AG08395 (cell line): Measurements from ENCODE around the gene RNF182.
"Not testable (repeated sequence)": the region's sequence is repeated elsewhere in the genome, so short reads cannot be mapped to it uniquely, and the experiment has no call there.

ENCODE experiments used
- DNase-seq: peaks from one replicate; pipeline ENCODE4 v3.0.0; 2012; ENCODE audit warnings: mixed read lengths, low spot score

Gene RNF182, protein sequence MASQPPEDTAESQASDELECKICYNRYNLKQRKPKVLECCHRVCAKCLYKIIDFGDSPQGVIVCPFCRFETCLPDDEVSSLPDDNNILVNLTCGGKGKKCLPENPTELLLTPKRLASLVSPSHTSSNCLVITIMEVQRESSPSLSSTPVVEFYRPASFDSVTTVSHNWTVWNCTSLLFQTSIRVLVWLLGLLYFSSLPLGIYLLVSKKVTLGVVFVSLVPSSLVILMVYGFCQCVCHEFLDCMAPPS

GRCh38 chr6:13924949-13925881, at the start of gene RNF182:
Gene RNF182, plus strand, starts transcription at chr6:13924952. Its CDS starts 52,168 bp downstream, at chr6:13977120.
- peak; percentile 81 for DNase-seq

- no peak for DNase-seq
Observed at GRCh38 chr6:13877051-13877450, 47.7 kb upstream of the RNF182 start.

- not testable (repeated sequence) for DNase-seq
Observed at GRCh38 chr6:13880061-13880663, 44.6 kb upstream of the RNF182 start.

- DNase-seq = no peak
Observed at GRCh38 chr6:13881621-13882165, 43.1 kb upstream of the RNF182 start.

GRCh38 chr6:13883966-13884365, 40.8 kb upstream of the RNF182 start:
- DNase-seq = no peak

DNA sequence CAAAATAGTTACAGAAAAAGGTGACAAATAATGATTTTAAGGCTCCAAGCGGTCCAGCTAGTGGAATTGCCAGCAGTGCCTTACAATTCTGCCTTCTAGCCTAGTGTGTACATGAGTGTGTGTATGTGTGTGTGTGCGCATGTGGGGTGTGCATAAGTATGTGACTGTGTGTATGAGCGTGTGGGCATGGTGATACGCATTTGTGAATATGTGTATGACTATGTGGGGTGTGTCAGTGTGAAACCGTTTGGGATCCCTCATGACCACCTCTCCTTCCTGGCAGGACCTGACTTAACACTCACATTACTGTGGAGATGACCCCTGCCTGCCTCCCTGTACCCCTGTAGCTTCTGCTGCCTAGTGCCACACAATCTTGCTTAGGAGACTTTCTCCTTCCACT, 40.4 kb upstream of the RNF182 start:
- no peak for DNase-seq

GRCh38 chr6:13885601-13886000, 39.2 kb upstream of the RNF182 start:
- DNase-seq = no peak

DNA sequence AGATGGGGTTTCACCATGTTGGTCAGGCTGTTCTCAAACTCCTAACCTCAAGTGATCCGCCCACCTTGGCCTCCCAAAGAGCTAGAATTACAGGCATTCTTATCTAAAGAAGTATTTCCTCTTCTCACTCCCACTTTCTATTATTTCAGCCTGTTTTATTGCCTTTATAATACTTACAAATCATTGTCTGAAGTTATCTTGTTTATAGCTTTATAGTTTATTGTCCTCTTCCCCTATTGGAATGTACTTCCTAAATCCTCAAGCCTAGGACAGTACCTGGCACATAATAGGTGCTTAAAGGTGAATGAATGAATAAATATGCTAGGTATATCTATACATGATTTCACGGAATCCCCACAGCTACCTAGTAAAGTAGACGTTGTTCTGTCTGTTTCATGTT, 37.8 kb upstream of the RNF182 start:
- no peak for DNase-seq

- DNase-seq = no peak
Observed at GRCh38 chr6:13892017-13892645, 32.6 kb upstream of the RNF182 start.

DNA sequence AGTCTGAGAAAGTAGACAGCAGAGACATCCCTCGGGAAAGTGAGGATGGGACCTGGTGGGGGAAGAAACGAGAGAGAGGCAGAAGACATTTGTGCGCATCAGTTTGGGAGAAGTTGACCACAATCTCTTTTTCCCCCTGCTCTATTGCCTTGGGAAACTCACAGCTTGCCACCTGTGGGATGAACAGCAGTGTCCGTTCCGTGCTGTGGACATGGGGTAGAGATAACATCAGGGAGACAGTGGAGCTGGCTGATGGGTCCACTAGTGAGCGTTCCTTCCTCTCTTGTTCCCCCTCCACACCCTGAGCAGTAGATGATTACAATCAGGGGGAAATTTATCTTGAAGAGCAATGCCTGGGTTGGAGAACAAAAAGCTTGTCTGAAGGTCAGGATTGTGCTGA, 21.8 kb upstream of the RNF182 start:
- DNase-seq = no peak

- no peak for DNase-seq
Observed at GRCh38 chr6:13903364-13903763, 21.4 kb upstream of the RNF182 start.

GRCh38 chr6:13907001-13907350, 17.8 kb upstream of the RNF182 start:
- no peak for DNase-seq

DNA sequence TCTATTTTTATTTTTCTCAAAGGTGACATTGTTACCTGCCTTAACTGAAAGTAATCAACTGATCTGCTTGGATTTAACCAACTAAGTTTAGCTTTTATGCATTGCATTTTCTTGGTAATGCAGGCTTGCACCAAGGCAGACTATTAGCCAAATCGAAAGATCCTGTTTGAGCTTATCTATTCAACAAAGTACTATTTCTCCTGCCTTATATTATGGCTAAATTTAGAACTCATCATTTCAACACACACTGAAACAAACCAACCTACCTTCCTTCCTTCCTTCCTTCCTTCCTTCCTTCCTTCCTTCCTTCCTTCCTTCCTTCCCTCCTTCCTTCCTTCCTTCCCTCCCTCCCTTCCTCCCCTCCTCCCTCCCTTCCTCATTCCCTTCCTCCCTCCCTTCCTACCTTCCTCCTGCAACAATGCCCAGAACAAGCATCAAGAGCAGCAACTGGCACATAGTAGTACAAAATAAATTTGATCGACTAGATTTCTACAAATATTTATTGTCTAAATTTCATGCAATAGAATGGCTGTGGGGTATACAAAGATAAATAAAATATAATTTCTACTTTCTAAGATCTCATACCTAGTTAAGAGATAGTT, 17.0 kb upstream of the RNF182 start:
- DNase-seq = no peak

DNA sequence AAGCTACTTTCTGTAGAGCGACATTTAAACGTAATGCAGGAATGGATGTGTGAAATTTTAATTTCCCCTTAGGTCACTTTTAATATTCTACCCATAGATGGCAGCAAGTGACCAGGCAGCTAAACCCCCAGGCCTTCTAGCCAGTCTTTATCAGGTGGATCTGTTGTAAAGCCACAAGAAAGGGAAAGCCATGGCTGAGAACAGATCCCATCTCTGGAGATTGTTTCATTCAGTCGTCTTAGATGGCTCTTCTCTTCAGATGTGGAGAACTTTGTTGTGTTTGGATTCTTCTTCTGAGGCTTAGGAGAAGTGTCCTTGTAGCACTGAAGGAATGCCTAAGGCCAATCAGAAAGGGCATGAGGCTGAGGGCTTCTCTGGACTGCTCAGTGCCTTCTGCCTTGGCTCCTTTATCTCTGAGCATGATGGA, 15.8 kb upstream of the RNF182 start:
- DNase-seq = peak; percentile 82

DNA sequence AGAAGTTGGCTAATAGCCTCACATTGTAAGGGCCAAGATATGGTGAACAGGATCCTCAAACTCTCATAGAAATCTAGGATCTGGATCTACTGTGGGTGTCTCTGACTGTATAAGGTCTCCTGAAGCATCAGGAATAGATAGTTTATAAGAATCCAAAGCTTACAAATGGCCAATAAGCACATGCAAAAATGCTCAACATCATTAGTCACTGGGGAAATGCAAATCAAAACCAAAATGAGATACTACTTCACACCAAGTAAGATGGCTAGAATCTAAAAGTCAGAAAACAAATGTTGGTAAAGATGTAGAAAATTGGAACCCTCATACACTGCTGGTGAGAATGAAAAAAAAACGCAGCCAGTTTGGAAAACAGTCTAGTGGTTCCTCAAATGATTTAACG, 14.3 kb upstream of the RNF182 start:
- DNase-seq = no peak

- no peak for DNase-seq
Observed at GRCh38 chr6:13911337-13911736, 13.4 kb upstream of the RNF182 start.

DNA sequence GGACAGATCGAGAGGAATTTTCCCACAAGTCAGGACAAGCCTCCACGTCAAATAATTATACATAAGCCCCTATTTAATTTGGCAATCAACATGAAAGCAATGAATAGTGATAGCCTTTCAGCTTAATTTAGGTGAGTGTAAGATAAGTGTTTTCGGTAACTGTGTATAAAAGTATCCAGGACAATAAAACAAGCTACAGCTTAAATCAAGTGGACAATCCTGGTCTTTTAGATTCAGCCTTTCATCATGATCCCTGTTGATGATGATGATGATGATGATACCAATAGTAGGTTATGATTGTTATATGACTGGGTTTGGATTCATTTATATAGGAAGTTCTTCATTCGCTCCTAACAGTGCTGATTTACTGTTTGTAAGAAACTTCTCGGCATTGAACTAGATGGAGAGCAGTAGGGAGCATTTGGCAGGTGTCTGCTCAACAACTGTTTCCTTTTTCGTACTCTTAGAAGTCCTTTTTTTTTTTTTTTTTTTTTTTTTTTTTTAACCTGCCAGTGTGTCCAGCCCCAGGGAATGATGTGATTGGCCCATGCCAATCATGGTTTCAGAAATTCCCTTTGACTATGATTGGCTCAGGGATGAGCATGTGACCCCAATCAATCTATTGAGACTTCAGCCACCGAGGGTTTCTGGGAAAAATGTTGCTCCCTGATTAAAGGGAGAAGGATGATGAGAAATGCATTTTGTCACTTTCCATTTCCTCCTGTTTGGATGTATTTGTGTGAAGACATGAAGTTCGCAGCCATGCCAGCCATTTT, 11.3 kb upstream of the RNF182 start:
- DNase-seq = no peak

DNA sequence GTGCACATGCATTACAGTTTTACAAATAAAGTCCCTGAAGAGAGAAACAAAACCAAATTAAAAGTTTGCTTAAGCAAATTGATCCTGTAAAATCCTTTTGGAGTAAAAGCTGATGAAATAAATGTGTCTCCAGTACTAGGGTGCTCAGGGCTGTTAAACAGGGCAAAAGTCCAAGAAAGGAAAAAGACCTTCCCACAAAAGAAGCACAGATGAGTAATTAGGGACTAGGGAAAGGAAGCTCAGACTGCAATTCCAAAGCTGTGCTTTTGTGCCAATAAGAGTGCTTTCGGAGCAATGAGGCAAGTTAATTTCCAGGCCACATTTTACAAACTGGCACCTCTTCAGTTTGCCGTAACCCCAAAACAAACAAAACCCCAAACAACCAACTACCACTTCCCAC, 10.4 kb upstream of the RNF182 start:
- no peak for DNase-seq

- no peak for DNase-seq
Observed at GRCh38 chr6:13915561-13916229, 9.1 kb upstream of the RNF182 start.

GRCh38 chr6:13916230-13916944, 8.4 kb upstream of the RNF182 start:
- DNase-seq = peak; percentile 21
